Measurements from ENCODE around the gene IQCK.

IQCK gene

GRCh38 chr16:19696328-19696727 is 21.7 kb upstream of the IQCK start:
- Histone ChIP-seq H3K9ac (ENCODE audit: low read length) (no peak overlapping the region), H3K4me1 (ENCODE audit: low read length) (peaks cover 7% of the 10 kb centered on the region), H3K79me2 (ENCODE audit: low read length) (no peaks in the 10 kb centered on the region; the same call in 1 of the 2 replicates), H3K27ac (ENCODE audit: low read length) (no peak overlapping the region), H3K36me3 (replicated peaks; ENCODE audit: low read depth, low read length) (peaks cover 32% of the 10 kb centered on the region), H2AFZ (ENCODE audit: low read depth, low read length) (no peak overlapping the region), H3K4me3 (ENCODE audit: low read length) (no peak overlapping the region), H3K27me3 (ENCODE audit: low read depth, low read length) (no peaks in the 10 kb centered on the region), H4K20me1 (ENCODE audit: insufficient read depth, low read length) (0 out of 2 replicates have a peak, but pooled peaks cover 3% of the 10 kb centered on the region), H3K4me2 (ENCODE audit: low read length) (no peak overlapping the region), H3K9me3 (ENCODE audit: insufficient read depth, low read length) (no peaks in the 10 kb centered on the region)
- TF ChIP-seq CTCF (IDR thresholded peaks at IDR 0.05; ENCODE audit: low read depth, low read length): no peak
- no peak for TF ChIP-seq EZH2phosphoT487 (IDR thresholded peaks at IDR 0.05; ENCODE audit: low read depth)

GRCh38 chr16:19696961-19697360 is 21.1 kb upstream of the IQCK start:
- Histone ChIP-seq H3K4me3 (ENCODE audit: low read length) (no peak overlapping the region), H4K20me1 (ENCODE audit: insufficient read depth, low read length) (0 out of 2 replicates have a peak, but pooled peaks cover 3% of the 10 kb centered on the region), H3K9ac (ENCODE audit: low read length) (no peak overlapping the region), H3K27me3 (ENCODE audit: low read depth, low read length) (no peaks in the 10 kb centered on the region), H3K27ac (ENCODE audit: low read length) (no peak overlapping the region), H3K9me3 (ENCODE audit: insufficient read depth, low read length) (no peaks in the 10 kb centered on the region), H2AFZ (ENCODE audit: low read depth, low read length) (no peak overlapping the region), H3K79me2 (ENCODE audit: low read length) (no peaks in the 10 kb centered on the region; the same call in 1 of the 2 replicates), H3K4me2 (ENCODE audit: low read length) (no peak overlapping the region), H3K4me1 (ENCODE audit: low read length) (peaks cover 7% of the 10 kb centered on the region), H3K36me3 (replicated peaks; ENCODE audit: low read depth, low read length) (peaks cover 28% of the 10 kb centered on the region)
- TF ChIP-seq CTCF (IDR thresholded peaks at IDR 0.05; ENCODE audit: low read depth, low read length) (no peak), EZH2phosphoT487 (IDR thresholded peaks at IDR 0.05; ENCODE audit: low read depth) (no peak)

GRCh38 chr16:19697756-19698318 is 20.2 kb upstream of the IQCK start:
- no peaks in the 10 kb centered on the region for H3K27me3 ChIP-seq (ENCODE audit: low read depth, low read length)
- H3K9me3 ChIP-seq (ENCODE audit: insufficient read depth, low read length): no peaks in the 10 kb centered on the region
- no peak overlapping the region for H3K9ac ChIP-seq (ENCODE audit: low read length)
- H4K20me1 ChIP-seq (ENCODE audit: insufficient read depth, low read length): 0 out of 2 replicates have a peak, but pooled peaks cover 3% of the 10 kb centered on the region
- H3K4me3 ChIP-seq (ENCODE audit: low read length): no peak overlapping the region
- peaks cover 33% of the 10 kb centered on the region for H3K36me3 ChIP-seq (replicated peaks; ENCODE audit: low read depth, low read length)
- no peak overlapping the region for H3K4me2 ChIP-seq (ENCODE audit: low read length)
- TF ChIP-seq CTCF (IDR thresholded peaks at IDR 0.05; ENCODE audit: low read depth, low read length): no peak
- TF ChIP-seq EZH2phosphoT487 (IDR thresholded peaks at IDR 0.05; ENCODE audit: low read depth): no peak
- H3K27ac ChIP-seq (ENCODE audit: low read length): no peak overlapping the region
- no peak overlapping the region for H2AFZ ChIP-seq (ENCODE audit: low read depth, low read length)
- H3K4me1 ChIP-seq (ENCODE audit: low read length): peaks cover 7% of the 10 kb centered on the region
- no peaks in the 10 kb centered on the region; the same call in 1 of the 2 replicates for H3K79me2 ChIP-seq (ENCODE audit: low read length)

- TF ChIP-seq EZH2phosphoT487 (IDR thresholded peaks at IDR 0.05; ENCODE audit: low read depth) (no peak), CTCF (IDR thresholded peaks at IDR 0.05; ENCODE audit: low read depth, low read length) (no peak)
- Histone ChIP-seq H3K4me2 (ENCODE audit: low read length) (no peak overlapping the region), H3K27me3 (ENCODE audit: low read depth, low read length) (no peaks in the 10 kb centered on the region), H3K79me2 (ENCODE audit: low read length) (no peaks in the 10 kb centered on the region; the same call in 1 of the 2 replicates), H3K27ac (ENCODE audit: low read length) (no peak overlapping the region), H2AFZ (ENCODE audit: low read depth, low read length) (no peak overlapping the region), H3K9me3 (ENCODE audit: insufficient read depth, low read length) (no peaks in the 10 kb centered on the region), H3K36me3 (replicated peaks; ENCODE audit: low read depth, low read length) (peaks cover 42% of the 10 kb centered on the region), H3K9ac (ENCODE audit: low read length) (no peak overlapping the region), H3K4me1 (ENCODE audit: low read length) (peaks cover 7% of the 10 kb centered on the region), H4K20me1 (ENCODE audit: insufficient read depth, low read length) (0 out of 2 replicates have a peak, but pooled peaks cover 3% of the 10 kb centered on the region), H3K4me3 (ENCODE audit: low read length) (no peak overlapping the region)
These were observed 19.3 kb upstream of the IQCK start for GRCh38 chr16:19698480-19699465.
